GM12878 (cell line): ENCODE results near the gene LAMB4. TPM values are rescaled to one million over a fixed set of nuclear protein-coding genes. Genes with fewer than 3 reads are reported as not detected.

Experiments
- ATAC-seq: fragments of 200-7000 bp; cut with Tn5 transposase; 3 replicates; pipeline ENCODE4 v1.9.1; 2020; ENCODE audit warnings: mild to moderate bottlenecking, moderate library complexity
- BruUV-seq: library from RNA; stranded (reverse); fragments of 400-500 nt; replicated peaks from 2 replicates; lab custom pipeline; 2021; lab: Mats Ljungman, UMichigan
- CTCF ChIA-PET: fragments of 300-600 bp; sonication (Branson Sonifier 250); formaldehyde crosslinking; extraction: SDS; loops from one replicate; lab custom pipeline; 2021; ENCODE audit warnings: inconsistent platforms; lab: Yijun Ruan, JAX
- POLR2A ChIA-PET: fragments of 350-600 bp; formaldehyde crosslinking; extraction: SDS; loops from one replicate; lab custom pipeline; 2021; ENCODE audit warnings: inconsistent platforms; lab: Charles Lee
- RAD21 ChIA-PET: fragments of 300-600 bp; sonication (Branson Sonifier 250); formaldehyde crosslinking; loops from one replicate; lab custom pipeline; 2023; ENCODE audit warnings: antibody characterized with exemption; ENCODE audit not compliant: unreplicated experiment; lab: Charles Lee
- SMC1A ChIA-PET: fragments of 300-600 bp; sonication (Branson Sonifier 250); formaldehyde crosslinking; loops from one replicate; lab custom pipeline; 2023; ENCODE audit not compliant: unreplicated experiment, uncharacterized antibody; lab: Charles Lee
- DNase-seq: peaks from one replicate; pipeline ENCODE4 v3.0.0-alpha.2; 2011; ENCODE audit warnings: low read depth, low spot score
- FAIRE-seq: peaks from 3 replicates; lab custom pipeline; 2011; peaks lifted over from hg19 to GRCh38; lab: Jason Lieb, UNC
- H2AFZ ChIP-seq: 2 replicates; pipeline ENCODE4 v1.6.0; 2011; ENCODE audit warnings: low read depth, low read length, control low read depth; ENCODE audit not compliant: control insufficient read depth
- H3K27ac ChIP-seq: 2 replicates; pipeline ENCODE4 v1.5.1; 2011; ENCODE audit warnings: control low read depth; ENCODE audit not compliant: control insufficient read depth, insufficient read depth
- H3K27me3 ChIP-seq, 2 experiments: replicated peaks in 1 of 2; 2 replicates each; pipeline versions ENCODE4 v1.6.0 to v1.6.1; 2011; ENCODE audit warnings: low read length in 1 of 2; ENCODE audit not compliant: control insufficient read depth in 2 of 2, insufficient read depth in 2 of 2
- H3K36me3 ChIP-seq, 2 experiments: 2 replicates each; pipeline ENCODE4 v1.5.1; 2011; ENCODE audit warnings: low read length in 1 of 2; ENCODE audit not compliant: control insufficient read depth in 2 of 2, insufficient read depth in 2 of 2
- H3K4me1 ChIP-seq: 2 replicates; pipeline ENCODE4 v1.6.1; 2011; ENCODE audit warnings: mild to moderate bottlenecking, low read length, moderate library complexity, mixed read lengths; ENCODE audit not compliant: control insufficient read depth, insufficient read depth
- H3K4me2 ChIP-seq: 2 replicates; pipeline ENCODE4 v1.6.0; 2011; ENCODE audit warnings: control low read depth; ENCODE audit not compliant: control insufficient read depth, insufficient read depth
- H3K4me3 ChIP-seq: fragments of 200-600 bp; sonication (generic); 2 replicates; pipeline ENCODE4 v1.5.1; 2016
- H3K79me2 ChIP-seq: 2 replicates; pipeline ENCODE4 v1.6.0; 2011; ENCODE audit warnings: low read length; ENCODE audit not compliant: control insufficient read depth, insufficient read depth
- H3K9ac ChIP-seq: 2 replicates; pipeline ENCODE4 v1.8.0; 2011; ENCODE audit warnings: low read length, control low read depth, mixed read lengths; ENCODE audit not compliant: control insufficient read depth, insufficient read depth
- H3K9me3 ChIP-seq: replicated peaks from 3 replicates; pipeline ENCODE4 v1.5.1; 2011; ENCODE audit warnings: mild to moderate bottlenecking, low read length; ENCODE audit not compliant: control insufficient read depth, insufficient read depth
- H4K20me1 ChIP-seq: 2 replicates; pipeline ENCODE4 v1.6.0; 2011; ENCODE audit not compliant: control insufficient read depth, insufficient read depth
- BCL11A ChIP-seq: IDR thresholded peaks from 2 replicates; pipeline ENCODE4 v1.6.1; 2011; ENCODE audit warnings: low read depth, low read length
- CEBPB ChIP-seq, 2 experiments: fragments of 150-350 bp in 1 of 2; IDR thresholded peaks; 2 replicates each; pipeline ENCODE4 v1.6.1; 2012 to 2014; ENCODE audit warnings: low read depth in 2 of 2, low read length in 2 of 2, borderline replicate concordance in 1 of 2, inconsistent platforms in 1 of 2
- EP300 ChIP-seq, 2 experiments: fragments of 150-350 bp in 1 of 2; IDR thresholded peaks; 2 replicates each; pipeline ENCODE4 v1.6.1; 2011 to 2012; ENCODE audit warnings: low read depth in 2 of 2, low read length in 2 of 2, borderline replicate concordance in 1 of 2, improper control_type of control experiment in 1 of 2, inconsistent platforms in 1 of 2; ENCODE audit not compliant: control insufficient read depth in 1 of 2
- ETV6 ChIP-seq, 2 experiments: fragments of 450-650 bp in 1 of 2; IDR thresholded peaks in 1 of 2; conservative IDR thresholded peaks in 1 of 2; 2 replicates each; pipeline ENCODE4 v1.6.1; 2014; ENCODE audit warnings: antibody characterized with exemption in 1 of 2, borderline replicate concordance in 1 of 2, low read depth in 1 of 2, mild to moderate bottlenecking in 1 of 2, moderate library complexity in 1 of 2
- EZH2 ChIP-seq: IDR thresholded peaks from 2 replicates; pipeline ENCODE4 v1.6.1; 2012; ENCODE audit warnings: low read depth, mild to moderate bottlenecking, control low read depth, inconsistent platforms, low read length, borderline replicate concordance; ENCODE audit not compliant: control insufficient read depth
- MEF2A ChIP-seq: IDR thresholded peaks from 2 replicates; pipeline ENCODE4 v1.6.1; 2011; ENCODE audit warnings: low read depth, mild to moderate bottlenecking, low read length, moderate library complexity; ENCODE audit not compliant: insufficient read depth
- NR2C1 ChIP-seq: fragments of 450-650 bp; IDR thresholded peaks from 2 replicates; pipeline ENCODE4 v1.6.1; 2017; ENCODE audit warnings: antibody characterized with exemption, mild to moderate bottlenecking, moderate library complexity
- POLR2A ChIP-seq: IDR thresholded peaks from 2 replicates; pipeline ENCODE4 v1.6.1; 2011; ENCODE audit warnings: low read depth, mild to moderate bottlenecking, low read length
- RFX5 ChIP-seq: IDR thresholded peaks from 2 replicates; pipeline ENCODE4 v1.6.1; 2011; ENCODE audit warnings: low read depth, low read length, improper control_type of control experiment
- SIN3A ChIP-seq: IDR thresholded peaks from 2 replicates; pipeline ENCODE4 v1.6.1; 2012; ENCODE audit warnings: low read depth, low read length, improper control_type of control experiment
- SMAD1 ChIP-seq: fragments of 450-650 bp; IDR thresholded peaks from 2 replicates; pipeline ENCODE4 v1.6.1; 2018; ENCODE audit warnings: mild to moderate bottlenecking, low read depth; ENCODE audit not compliant: partially characterized antibody
- SREBF1 ChIP-seq: IDR thresholded peaks from 2 replicates; pipeline ENCODE4 v1.6.1; 2012; ENCODE audit warnings: mild to moderate bottlenecking, low read length
- SREBF2 ChIP-seq: IDR thresholded peaks from 2 replicates; pipeline ENCODE4 v1.6.1; 2012; ENCODE audit warnings: mild to moderate bottlenecking, low read length
- ZBTB4 ChIP-seq: fragments of 450-650 bp; formaldehyde crosslinking; IDR thresholded peaks from 2 replicates; pipeline ENCODE4 v1.4.0; 2022; ENCODE audit warnings: mild to moderate bottlenecking, moderate library complexity
- ZNF207 ChIP-seq: fragments of 450-650 bp; IDR thresholded peaks from 2 replicates; pipeline ENCODE4 v1.6.1; 2014; ENCODE audit warnings: antibody characterized with exemption, mild to moderate bottlenecking, borderline replicate concordance
- ZNF274 ChIP-seq: IDR thresholded peaks from one replicate; pipeline ENCODE4 v1.8.0; 2011; ENCODE audit not compliant: insufficient read length, insufficient read depth
- WGBS: methylation state at CpG from one replicate; pipeline ENCODE4 v1.1.6; 2016; ENCODE audit warnings: low lambda C conversion rate; ENCODE audit not compliant: insufficient replicate concordance, insufficient coverage; ENCODE audit errors: missing lambda C conversion rate; 5-methylcytosine and 5-hydroxymethylcytosine counted together
- in situ Hi-C: fragments of 300-500 bp; cut with MboI; formaldehyde crosslinking; loops from 9 replicates; pipeline ENCODE4 v1.14.3; 2018; ENCODE audit warnings: mixed read lengths
- intact Hi-C: fragments of 100-400 bp; cut with micrococcal nuclease; formaldehyde crosslinking; loops from one replicate; pipeline ENCODE4 v1.14.2; 2022; ENCODE audit not compliant: unreplicated experiment
- polyA plus RNA-seq, 11 experiments: library from polyadenylated mRNA; depleted of rRNA in 4 of 11; unstranded in 6 of 11; stranded (reverse) in 5 of 11; fragments of >200 nt; fragmentation: Nextera tagmentation in 4 of 11; fragmentation: Illumina TruSeq in 1 of 11; extraction: Ambion mirVana in 4 of 11; extraction: Trizol in 1 of 11; gene quantifications; 1 replicate in 1 of 11; 2 replicates in 10 of 11; pipeline versions ENCODE4 v1.2.1 to v1.2.3, GENCODE V29; 2011 to 2016; ENCODE audit warnings: inconsistent platforms in 2 of 11, missing spikeins in 2 of 11, low read depth in 1 of 11
- total RNA-seq, 4 experiments: library from RNA; depleted of rRNA in 3 of 4; stranded (reverse); fragments of >200 nt in 3 of 4; fragmentation: Illumina TruSeq in 1 of 4; extraction: Trizol in 1 of 4; gene quantifications; 2 replicates each; pipeline versions ENCODE4 v1.2.1 to v1.2.3, GENCODE V29; 2013 to 2021
- TF ChIP-seq, protein P1 (sequence below): fragments of 150-350 bp; IDR thresholded peaks from 2 replicates; pipeline ENCODE4 v1.6.1; 2016; ENCODE audit warnings: low read depth, low read length
- TF ChIP-seq, protein P2 (sequence below): fragments of 450-650 bp; IDR thresholded peaks from 2 replicates; pipeline ENCODE4 v1.6.1; 2016; ENCODE audit warnings: mild to moderate bottlenecking

LAMB4 gene
- total and polyA plus RNA-seq, 10 of the 15 experiments (the other 5 are each of a cell fraction or from before 2014, with no cell fraction given) = 0.04 to 0.06 TPM; not detected in 8

DNA sequence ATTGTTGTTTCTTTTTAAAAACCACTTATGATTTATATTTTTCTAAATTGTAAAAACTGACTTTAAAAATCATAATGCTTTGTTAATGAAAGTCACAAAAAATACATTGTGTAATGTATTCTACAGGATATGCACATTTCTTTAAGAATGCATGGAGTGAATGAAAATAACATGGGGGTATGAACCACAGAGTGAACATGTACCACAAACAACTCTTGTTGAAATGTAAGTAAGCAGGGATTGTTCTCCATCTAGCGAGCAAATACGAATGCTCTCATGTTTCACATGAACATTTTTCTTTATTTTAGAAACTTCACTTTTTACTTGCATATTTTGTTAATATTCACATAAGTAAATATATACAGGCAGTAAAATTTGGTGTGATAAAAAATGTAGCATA is 35.6 kb upstream of the LAMB4 start:
- Histone ChIP-seq H3K4me3 (no peak overlapping the region), H3K9ac (no peak overlapping the region), H3K27ac (no peak overlapping the region), H3K36me3 (no peaks in the 10 kb centered on the region), H3K9me3 (no peaks in the 10 kb centered on the region), H3K79me2 (no peaks in the 10 kb centered on the region), H2AFZ (no peak overlapping the region), H3K27me3 (no peaks in the 10 kb centered on the region; a peak in 1 of 4 replicates), H3K4me2 (no peak overlapping the region), H4K20me1 (no peaks in the 10 kb centered on the region), H3K4me1 (no peaks in the 10 kb centered on the region)
- no peak for TF ChIP-seq NR2C1
- no peak for TF ChIP-seq SREBF2
- no peak for TF ChIP-seq EP300 (IDR thresholded peaks at IDR 0.05; ENCODE audit: borderline replicate concordance in 1 of 2, control insufficient read depth in 1 of 2, low read depth in 2 of 2, low read length in 2 of 2)
- no peak for TF ChIP-seq ZNF274
- no peak for TF ChIP-seq MEF2A
- TF ChIP-seq RFX5 = no peak
- no peak for TF ChIP-seq SREBF1
- TF ChIP-seq POLR2A = no peak
- TF ChIP-seq ZNF207 = no peak
- TF ChIP-seq, protein P1, sequence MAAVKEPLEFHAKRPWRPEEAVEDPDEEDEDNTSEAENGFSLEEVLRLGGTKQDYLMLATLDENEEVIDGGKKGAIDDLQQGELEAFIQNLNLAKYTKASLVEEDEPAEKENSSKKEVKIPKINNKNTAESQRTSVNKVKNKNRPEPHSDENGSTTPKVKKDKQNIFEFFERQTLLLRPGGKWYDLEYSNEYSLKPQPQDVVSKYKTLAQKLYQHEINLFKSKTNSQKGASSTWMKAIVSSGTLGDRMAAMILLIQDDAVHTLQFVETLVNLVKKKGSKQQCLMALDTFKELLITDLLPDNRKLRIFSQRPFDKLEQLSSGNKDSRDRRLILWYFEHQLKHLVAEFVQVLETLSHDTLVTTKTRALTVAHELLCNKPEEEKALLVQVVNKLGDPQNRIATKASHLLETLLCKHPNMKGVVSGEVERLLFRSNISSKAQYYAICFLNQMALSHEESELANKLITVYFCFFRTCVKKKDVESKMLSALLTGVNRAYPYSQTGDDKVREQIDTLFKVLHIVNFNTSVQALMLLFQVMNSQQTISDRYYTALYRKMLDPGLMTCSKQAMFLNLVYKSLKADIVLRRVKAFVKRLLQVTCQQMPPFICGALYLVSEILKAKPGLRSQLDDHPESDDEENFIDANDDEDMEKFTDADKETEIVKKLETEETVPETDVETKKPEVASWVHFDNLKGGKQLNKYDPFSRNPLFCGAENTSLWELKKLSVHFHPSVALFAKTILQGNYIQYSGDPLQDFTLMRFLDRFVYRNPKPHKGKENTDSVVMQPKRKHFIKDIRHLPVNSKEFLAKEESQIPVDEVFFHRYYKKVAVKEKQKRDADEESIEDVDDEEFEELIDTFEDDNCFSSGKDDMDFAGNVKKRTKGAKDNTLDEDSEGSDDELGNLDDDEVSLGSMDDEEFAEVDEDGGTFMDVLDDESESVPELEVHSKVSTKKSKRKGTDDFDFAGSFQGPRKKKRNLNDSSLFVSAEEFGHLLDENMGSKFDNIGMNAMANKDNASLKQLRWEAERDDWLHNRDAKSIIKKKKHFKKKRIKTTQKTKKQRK = no peak
- TF ChIP-seq ZBTB4 (CRISPR knock-in tag) = no peak
- TF ChIP-seq SMAD1 = no peak
- TF ChIP-seq ETV6 (conservative IDR thresholded peaks at IDR 0.05 in 1 of 2, IDR thresholded peaks at IDR 0.05 in 1 of 2; ENCODE audit: borderline replicate concordance in 1 of 2, low read depth in 1 of 2) = no peak
- TF ChIP-seq, protein P2, sequence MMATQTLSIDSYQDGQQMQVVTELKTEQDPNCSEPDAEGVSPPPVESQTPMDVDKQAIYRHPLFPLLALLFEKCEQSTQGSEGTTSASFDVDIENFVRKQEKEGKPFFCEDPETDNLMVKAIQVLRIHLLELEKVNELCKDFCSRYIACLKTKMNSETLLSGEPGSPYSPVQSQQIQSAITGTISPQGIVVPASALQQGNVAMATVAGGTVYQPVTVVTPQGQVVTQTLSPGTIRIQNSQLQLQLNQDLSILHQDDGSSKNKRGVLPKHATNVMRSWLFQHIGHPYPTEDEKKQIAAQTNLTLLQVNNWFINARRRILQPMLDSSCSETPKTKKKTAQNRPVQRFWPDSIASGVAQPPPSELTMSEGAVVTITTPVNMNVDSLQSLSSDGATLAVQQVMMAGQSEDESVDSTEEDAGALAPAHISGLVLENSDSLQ = no peak
- no peak for TF ChIP-seq BCL11A
- no peak for TF ChIP-seq CEBPB (IDR thresholded peaks at IDR 0.05; ENCODE audit: borderline replicate concordance in 1 of 2, low read depth in 2 of 2, low read length in 2 of 2)
- TF ChIP-seq SIN3A = no peak
- no peak for TF ChIP-seq EZH2
- FAIRE-seq (no peak), ATAC-seq (no peak), DNase-seq (no peak)
- intact Hi-C loops (no loop called here), in situ Hi-C loops (no loop called here)
- BruUV-seq = no TSS peak
- ChIA-PET SMC1A (interaction anchor here (1.2 to 1.8 kb wide), 2 partner anchors 8 to 20 kb away, joined by 4 to 6 read pairs; no protein-coding TSS in a partner anchor), POLR2A (no interaction called here), CTCF (interaction anchor here (1.0 to 1.3 kb wide), 3 partner anchors 8 to 20 kb away, joined by 3 to 4 read pairs (median 3); no protein-coding TSS in a partner anchor), RAD21 (no interaction called here)
- 85% methylated on average over 2 of the region's 2 CpGs for WGBS
